ENCODE data around the gene SYPL1.

- TF ChIP-seq REST (IDR thresholded peaks at IDR 0.05; ENCODE audit: low read depth), result no peak
- no peak for TF ChIP-seq ZBTB7A (IDR thresholded peaks at IDR 0.05; ENCODE audit: low read depth)
- no peak for TF ChIP-seq RAD21 (IDR thresholded peaks at IDR 0.05; ENCODE audit: low read depth)
These were observed 52.6 kb downstream of the SYPL1 start for GRCh38 chr7:106059556-106059955.

Data from Ishikawa (cell line).